ENCODE measurements around the gene AFAP1L1. TPM values are rescaled to one million over a fixed set of nuclear protein-coding genes. Genes with fewer than 3 reads are reported as not detected.

AFAP1L1 gene
- total RNA-seq, 3 donors from 2014 or later = 0.08 to 0.21 TPM; not detected in 1

GRCh38 chr5:149366169-149366729, 94.6 kb downstream of the AFAP1L1 start:
- peaks cover 11% of the 10 kb centered on the region for H3K4me1 Mint-ChIP-seq (ENCODE audit: low read depth)
- no peaks in the 10 kb centered on the region for H3K27me3 Mint-ChIP-seq (ENCODE audit: low read depth)
- ATAC-seq (no peak), DNase-seq (no peak)
- H3K36me3 Mint-ChIP-seq (ENCODE audit: insufficient read depth) = no peaks in the 10 kb centered on the region
- H3K9me3 Mint-ChIP-seq = no peaks in the 10 kb centered on the region
- no peak overlapping the region for H3K4me3 Mint-ChIP-seq

GRCh38 chr5:149367249-149367971, 95.8 kb downstream of the AFAP1L1 start:
- Mint-ChIP-seq H3K36me3 (ENCODE audit: insufficient read depth) (no peaks in the 10 kb centered on the region), H3K4me3 (no peak overlapping the region), H3K9me3 (no peaks in the 10 kb centered on the region), H3K4me1 (ENCODE audit: low read depth) (peaks cover 13% of the 10 kb centered on the region), H3K27me3 (ENCODE audit: low read depth) (no peaks in the 10 kb centered on the region)
- ATAC-seq (peak; percentile 73 to 74), DNase-seq (peak; percentile 48)

- Mint-ChIP-seq H3K4me3 (no peak overlapping the region), H3K4me1 (ENCODE audit: low read depth) (peaks cover 13% of the 10 kb centered on the region), H3K9me3 (no peaks in the 10 kb centered on the region), H3K36me3 (ENCODE audit: insufficient read depth) (no peaks in the 10 kb centered on the region), H3K27me3 (ENCODE audit: low read depth) (no peaks in the 10 kb centered on the region)
- no peak for ATAC-seq
- DNase-seq = no peak
Observed at GRCh38 chr5:149367972-149368645, 96.5 kb downstream of the AFAP1L1 start.

GRCh38 chr5:149370878-149371277, 99.2 kb downstream of the AFAP1L1 start:
- no peaks in the 10 kb centered on the region for H3K27me3 Mint-ChIP-seq (ENCODE audit: low read depth)
- no peak overlapping the region for H3K4me3 Mint-ChIP-seq
- no peaks in the 10 kb centered on the region for H3K9me3 Mint-ChIP-seq
- DNase-seq (no peak), ATAC-seq (no peak)
- no peaks in the 10 kb centered on the region for H3K36me3 Mint-ChIP-seq (ENCODE audit: insufficient read depth)
- peaks cover 13% of the 10 kb centered on the region for H3K4me1 Mint-ChIP-seq (ENCODE audit: low read depth)

- H3K27me3 Mint-ChIP-seq (ENCODE audit: low read depth) = no peaks in the 10 kb centered on the region
- DNase-seq (peak; percentile 65), ATAC-seq (peak; percentile 90 to 93)
- H3K9me3 Mint-ChIP-seq = no peaks in the 10 kb centered on the region
- peaks cover 13% of the 10 kb centered on the region for H3K4me1 Mint-ChIP-seq (ENCODE audit: low read depth)
- no peak overlapping the region for H3K4me3 Mint-ChIP-seq
- no peaks in the 10 kb centered on the region for H3K36me3 Mint-ChIP-seq (ENCODE audit: insufficient read depth)
Observed at GRCh38 chr5:149371296-149371962, 99.8 kb downstream of the AFAP1L1 start.

GRCh38 chr5:149372076-149372795, 100.6 kb downstream of the AFAP1L1 start:
- Mint-ChIP-seq H3K36me3 (ENCODE audit: insufficient read depth) (no peaks in the 10 kb centered on the region), H3K4me3 (no peak overlapping the region), H3K4me1 (ENCODE audit: low read depth) (peaks cover 11% of the 10 kb centered on the region), H3K27me3 (ENCODE audit: low read depth) (no peaks in the 10 kb centered on the region), H3K9me3 (no peaks in the 10 kb centered on the region)
- ATAC-seq = no peak
- DNase-seq = no peak

- no peaks in the 10 kb centered on the region for H3K36me3 Mint-ChIP-seq (ENCODE audit: insufficient read depth)
- no peak for DNase-seq
- ATAC-seq = no peak
- peaks cover 6% of the 10 kb centered on the region for H3K4me1 Mint-ChIP-seq (ENCODE audit: low read depth)
- no peak overlapping the region for H3K4me3 Mint-ChIP-seq
- H3K27me3 Mint-ChIP-seq (ENCODE audit: low read depth) = no peaks in the 10 kb centered on the region
- no peaks in the 10 kb centered on the region for H3K9me3 Mint-ChIP-seq
Observed at GRCh38 chr5:149372932-149373331, 101.3 kb downstream of the AFAP1L1 start.

GRCh38 chr5:149374303-149374702, 102.6 kb downstream of the AFAP1L1 start:
- no peaks in the 10 kb centered on the region for H3K9me3 Mint-ChIP-seq
- ATAC-seq = no peak
- H3K36me3 Mint-ChIP-seq (ENCODE audit: insufficient read depth) = no peaks in the 10 kb centered on the region
- H3K4me3 Mint-ChIP-seq = no peak overlapping the region
- peaks cover 4% of the 10 kb centered on the region for H3K4me1 Mint-ChIP-seq (ENCODE audit: low read depth)
- no peak for DNase-seq
- peaks cover 2% of the 10 kb centered on the region for H3K27me3 Mint-ChIP-seq (ENCODE audit: low read depth)

- H3K36me3 Mint-ChIP-seq (ENCODE audit: insufficient read depth) = no peaks in the 10 kb centered on the region
- no peak for ATAC-seq
Observed at GRCh38 chr5:149374801-149375200, 103.1 kb downstream of the AFAP1L1 start.

GRCh38 chr5:149375434-149375833, 103.8 kb downstream of the AFAP1L1 start:
- ATAC-seq (no peak), DNase-seq (no peak)
- H3K27me3 Mint-ChIP-seq (ENCODE audit: low read depth) = peaks cover 2% of the 10 kb centered on the region
- H3K9me3 Mint-ChIP-seq = no peaks in the 10 kb centered on the region
- H3K36me3 Mint-ChIP-seq (ENCODE audit: insufficient read depth) = no peaks in the 10 kb centered on the region
- no peak overlapping the region for H3K4me3 Mint-ChIP-seq
- peaks cover 4% of the 10 kb centered on the region for H3K4me1 Mint-ChIP-seq (ENCODE audit: low read depth)

More at GRCh38 chr5:149374801-149375200, 103.1 kb downstream of the AFAP1L1 start:
- DNase-seq = no peak
- Mint-ChIP-seq H3K4me1 (ENCODE audit: low read depth) (peaks cover 4% of the 10 kb centered on the region), H3K9me3 (no peaks in the 10 kb centered on the region), H3K27me3 (ENCODE audit: low read depth) (peaks cover 2% of the 10 kb centered on the region), H3K4me3 (no peak overlapping the region)

- DNase-seq (no peak), ATAC-seq (no peak)
- no peaks in the 10 kb centered on the region for H3K36me3 Mint-ChIP-seq (ENCODE audit: insufficient read depth)
- peaks cover 2% of the 10 kb centered on the region for H3K27me3 Mint-ChIP-seq (ENCODE audit: low read depth)
- no peak overlapping the region for H3K4me3 Mint-ChIP-seq
- H3K4me1 Mint-ChIP-seq (ENCODE audit: low read depth) = peaks cover 4% of the 10 kb centered on the region
- no peaks in the 10 kb centered on the region for H3K9me3 Mint-ChIP-seq
Observed at GRCh38 chr5:149376104-149376503, 104.4 kb downstream of the AFAP1L1 start.

GRCh38 chr5:149376711-149377447, 105.2 kb downstream of the AFAP1L1 start:
- no peak overlapping the region for H3K4me3 Mint-ChIP-seq
- ATAC-seq (no peak), DNase-seq (no peak)
- no peaks in the 10 kb centered on the region for H3K36me3 Mint-ChIP-seq (ENCODE audit: insufficient read depth)
- H3K9me3 Mint-ChIP-seq = no peaks in the 10 kb centered on the region
- H3K4me1 Mint-ChIP-seq (ENCODE audit: low read depth) = peaks cover under 1% of the 10 kb centered on the region
- H3K27me3 Mint-ChIP-seq (ENCODE audit: low read depth) = peaks cover 2% of the 10 kb centered on the region

- peaks cover 2% of the 10 kb centered on the region for H3K4me1 Mint-ChIP-seq (ENCODE audit: low read depth)
- DNase-seq (no peak), ATAC-seq (no peak)
- peaks cover 2% of the 10 kb centered on the region for H3K27me3 Mint-ChIP-seq (ENCODE audit: low read depth)
- no peaks in the 10 kb centered on the region for H3K9me3 Mint-ChIP-seq
- no peak overlapping the region for H3K4me3 Mint-ChIP-seq
- H3K36me3 Mint-ChIP-seq (ENCODE audit: insufficient read depth) = no peaks in the 10 kb centered on the region
Observed at GRCh38 chr5:149378241-149378820, 106.7 kb downstream of the AFAP1L1 start.
